Lower leg skin (tissue), 3 donors: ENCODE measurements around the gene MAP4K3.

Experiments used
- CTCF ChIP-seq, 3 donors: fragments of 450-650 bp; IDR thresholded peaks; one replicate each; pipeline ENCODE4 v1.5.1; 2016; ENCODE audit warnings: antibody characterized with exemption in 3 of 3, mild to moderate bottlenecking in 3 of 3, moderate library complexity in 2 of 3
- POLR2A ChIP-seq, 2 donors: fragments of 450-650 bp; IDR thresholded peaks; one replicate each; pipeline ENCODE4 v1.6.1; 2016 to 2017; ENCODE audit warnings: antibody characterized with exemption in 2 of 2, mild to moderate bottlenecking in 1 of 2, moderate library complexity in 1 of 2

DNA sequence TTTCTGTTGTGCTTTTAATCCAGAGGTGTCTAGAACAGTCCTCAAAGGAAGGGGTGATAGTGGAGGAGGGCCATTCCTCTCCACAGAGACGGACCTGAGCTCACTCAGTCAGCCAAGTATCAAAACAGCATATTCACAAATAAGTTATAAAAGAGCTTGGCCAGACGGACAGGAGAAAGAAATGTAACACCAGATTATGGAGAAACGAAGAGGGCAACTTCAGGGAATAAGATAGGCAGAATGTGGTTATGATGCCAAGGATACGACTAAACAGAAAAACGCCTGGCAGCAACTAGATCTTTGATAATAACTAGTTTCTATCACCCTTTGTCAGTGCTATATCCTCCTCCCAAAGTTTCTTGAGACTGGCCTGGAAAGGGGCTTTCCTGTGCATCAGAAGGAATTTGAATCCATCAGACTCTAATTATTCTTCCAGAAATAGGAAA is 42.5 kb downstream of the MAP4K3 start:
- TF ChIP-seq POLR2A (IDR thresholded peaks at IDR 0.05) (no peak), CTCF (IDR thresholded peaks at IDR 0.05) (no peak)
